ENCODE measurements around the gene TSHZ2. TPM values are rescaled to one million over a fixed set of nuclear protein-coding genes. Genes with fewer than 3 reads are reported as not detected.
A peak's percentile ranks its signal among the peaks of the same experiment; 100 is the strongest.

TSHZ2 gene
- total and polyA plus RNA-seq, 11 donors = 1.8 to 12.1 (median 3.7) TPM

DNA sequence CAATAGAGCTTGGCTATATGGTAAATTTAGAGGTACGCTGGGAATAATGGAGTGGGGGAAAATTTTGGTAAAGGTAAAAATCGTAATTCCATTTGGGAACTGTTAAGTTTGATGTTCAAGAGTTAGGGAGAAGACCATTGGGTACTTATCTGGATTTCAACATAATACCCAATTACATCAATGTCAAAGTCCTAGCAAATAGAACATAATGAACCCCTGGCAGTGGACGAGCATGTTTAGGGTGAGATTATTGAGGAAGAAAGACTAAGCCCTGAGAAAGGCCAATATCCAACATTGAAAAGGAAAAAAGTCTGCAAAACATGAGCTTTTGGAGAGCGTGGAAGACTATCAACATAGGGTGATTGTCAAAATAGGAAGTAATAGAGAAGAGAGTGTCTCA, 106.6 kb downstream of the TSHZ2 start:
- no peaks in the 10 kb centered on the region for H3K36me3 ChIP-seq
- H3K27me3 ChIP-seq = no peaks in the 10 kb centered on the region
- TF ChIP-seq POLR2A (IDR thresholded peaks at IDR 0.05) (no peak), CTCF (IDR thresholded peaks at IDR 0.05) (no peak)
- DNase-seq = no peak
- WGBS, 4 donors = 93 to 97% (median 96%) methylated on average over 4 of the region's 4 CpGs
- H3K27ac ChIP-seq = peak overlapping the region in 1 of 12 donors; percentile 31
- peaks cover 0 to 44% (median 15%) of the 10 kb centered on the region in 12 donors for H3K4me1 ChIP-seq
- no peaks in the 10 kb centered on the region for H3K9me3 ChIP-seq
- ATAC-seq = no peak
- intact Hi-C loops (cut with DNase I) = no loop called here
- H3K4me3 ChIP-seq = no peak overlapping the region

GRCh38 chr20:53079261-53079691, 107.1 kb downstream of the TSHZ2 start:
- no peaks in the 10 kb centered on the region for H3K27me3 ChIP-seq
- DNase-seq (no peak), ATAC-seq (no peak)
- H3K27ac ChIP-seq = peak overlapping the region in 2 of 12 donors; percentile 27 to 58
- no peak overlapping the region for H3K4me3 ChIP-seq
- H3K4me1 ChIP-seq = peaks cover 0 to 44% (median 15%) of the 10 kb centered on the region in 12 donors
- 54 to 59% (median 57%) methylated on average over 6 of the region's 6 CpGs for WGBS, 4 donors
- no peaks in the 10 kb centered on the region for H3K36me3 ChIP-seq
- intact Hi-C loops (cut with DNase I) = no loop called here
- H3K9me3 ChIP-seq = no peaks in the 10 kb centered on the region
- TF ChIP-seq CTCF (IDR thresholded peaks at IDR 0.05) (no peak), POLR2A (IDR thresholded peaks at IDR 0.05) (no peak)

- TF ChIP-seq CTCF (IDR thresholded peaks at IDR 0.05) (no peak), POLR2A (IDR thresholded peaks at IDR 0.05) (no peak)
- intact Hi-C loops (cut with DNase I) = no loop called here
- H3K4me1 ChIP-seq = peaks cover 0 to 43% (median 15%) of the 10 kb centered on the region in 12 donors
- peak overlapping the region in 4 of 12 donors; percentile 25 to 60 (median 32) for H3K27ac ChIP-seq
- H3K9me3 ChIP-seq = no peaks in the 10 kb centered on the region
- no peaks in the 10 kb centered on the region for H3K27me3 ChIP-seq
- H3K36me3 ChIP-seq = no peaks in the 10 kb centered on the region
- 80 to 87% (median 81%) methylated on average over 10 of the region's 10 CpGs for WGBS, 4 donors
- DNase-seq = no peak
- no peak for ATAC-seq
- H3K4me3 ChIP-seq = no peak overlapping the region
Measured at GRCh38 chr20:53079828-53080686, 107.9 kb downstream of the TSHZ2 start.

DNA sequence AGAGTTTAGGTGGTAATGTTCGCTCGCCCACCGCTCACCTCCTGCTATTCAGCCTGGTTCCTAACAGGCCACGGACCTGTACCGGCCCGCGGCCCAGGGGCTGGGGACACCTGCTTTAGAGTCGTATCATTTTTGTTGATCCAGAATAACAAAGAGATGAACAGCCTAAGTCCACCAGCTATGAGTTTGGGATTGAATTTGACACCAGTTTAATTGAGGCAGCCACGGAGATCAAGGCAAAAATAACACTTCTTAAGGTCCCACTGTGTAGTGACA, 108.5 kb downstream of the TSHZ2 start:
- Histone ChIP-seq H3K36me3 (no peaks in the 10 kb centered on the region), H3K9me3 (no peaks in the 10 kb centered on the region), H3K27me3 (no peaks in the 10 kb centered on the region), H3K4me1 (peaks cover 0 to 38% (median 15%) of the 10 kb centered on the region in 12 donors), H3K4me3 (no peak overlapping the region), H3K27ac (peak overlapping the region in 4 of 12 donors; percentile 15 to 60 (median 32))
- 97 to 99% (median 98%) methylated on average over 9 of the region's 9 CpGs for WGBS, 4 donors
- DNase-seq = no peak
- TF ChIP-seq CTCF (IDR thresholded peaks at IDR 0.05) (no peak), POLR2A (IDR thresholded peaks at IDR 0.05) (no peak)
- intact Hi-C loops (cut with DNase I) = no loop called here
- no peak for ATAC-seq

All from heart left ventricle (tissue), 16 donors.